GM19099 (cell line): ENCODE results near the gene PDGFD.

Source experiments
- POLR2A ChIP-seq: IDR thresholded peaks from 3 replicates; pipeline ENCODE4 v1.6.1; 2011; ENCODE audit warnings: low read depth; ENCODE audit not compliant: insufficient read length; ENCODE audit errors: extremely low read depth

The PDGFD gene

DNA sequence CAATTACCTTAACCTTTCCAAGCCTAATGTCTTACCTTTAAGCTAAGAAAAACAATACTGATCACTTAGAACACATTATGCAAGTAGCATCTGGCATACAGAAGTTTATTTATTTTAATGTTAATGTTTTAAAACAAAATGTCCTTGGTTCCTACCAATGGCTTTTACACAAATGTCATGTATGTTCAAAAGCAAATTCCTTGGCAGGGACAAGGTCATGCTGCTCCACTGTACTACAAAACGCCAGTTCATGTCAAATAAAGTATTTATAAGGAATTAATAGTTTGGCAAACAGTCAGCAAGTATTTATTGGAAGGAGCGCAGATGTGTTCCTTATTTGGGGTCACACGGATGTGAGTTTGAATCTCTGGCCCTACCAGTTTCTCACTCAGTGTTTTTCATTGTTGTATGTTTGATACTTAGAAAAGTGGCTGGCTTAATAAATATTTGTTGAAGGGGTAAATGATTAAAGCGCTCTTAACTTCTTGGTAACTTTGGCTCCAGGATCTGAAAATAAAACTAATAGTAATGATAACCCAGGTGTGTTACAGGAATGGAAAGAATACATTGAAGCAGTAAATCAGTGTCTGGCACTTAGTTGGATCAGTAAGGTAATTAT is 108.9 kb downstream of the PDGFD start:
- TF ChIP-seq POLR2A: no peak

GRCh38 chr11:104053743-104054478 is 110.0 kb downstream of the PDGFD start:
- TF ChIP-seq POLR2A: no peak

DNA sequence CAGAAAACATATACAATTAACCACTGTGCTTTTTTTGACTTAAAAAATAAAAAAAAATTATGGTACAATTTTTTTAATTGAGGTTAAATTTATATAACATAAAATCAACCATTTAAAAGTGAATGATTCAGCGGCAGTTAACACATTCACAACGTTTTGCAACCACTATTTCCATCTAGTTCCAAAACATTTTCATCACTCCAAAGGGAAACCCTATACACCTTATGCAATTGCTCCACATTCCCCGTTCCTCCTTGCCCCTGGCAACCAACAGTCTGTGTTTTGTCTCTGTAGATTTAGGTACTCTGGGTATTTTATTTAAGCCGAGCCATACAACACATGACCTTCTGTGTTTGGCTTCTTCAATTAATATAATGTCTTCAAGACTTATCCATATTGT is 112.2 kb downstream of the PDGFD start:
- TF ChIP-seq POLR2A: no peak

DNA sequence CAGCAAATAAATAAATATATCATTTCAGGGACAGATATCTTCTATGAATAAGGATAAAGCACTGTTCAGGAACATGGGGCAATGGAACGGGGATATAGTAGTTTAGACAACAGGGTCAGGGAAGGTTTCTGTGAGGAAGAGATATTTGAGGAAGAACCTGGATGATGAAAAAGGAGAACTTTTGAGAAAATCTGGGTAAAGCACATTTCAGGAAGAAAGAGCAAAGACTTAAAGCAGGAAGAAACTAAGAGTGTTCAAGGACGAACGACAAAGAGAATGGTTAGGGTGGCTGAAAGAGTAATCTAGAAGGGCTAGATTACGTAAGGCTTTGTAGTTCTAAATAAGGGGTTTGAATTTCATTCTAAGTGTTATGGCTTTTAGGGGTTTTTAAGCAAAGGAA is 114.8 kb downstream of the PDGFD start:
- no peak for TF ChIP-seq POLR2A

GRCh38 chr11:104046331-104046730 is 117.6 kb downstream of the PDGFD start:
- TF ChIP-seq POLR2A: no peak

DNA sequence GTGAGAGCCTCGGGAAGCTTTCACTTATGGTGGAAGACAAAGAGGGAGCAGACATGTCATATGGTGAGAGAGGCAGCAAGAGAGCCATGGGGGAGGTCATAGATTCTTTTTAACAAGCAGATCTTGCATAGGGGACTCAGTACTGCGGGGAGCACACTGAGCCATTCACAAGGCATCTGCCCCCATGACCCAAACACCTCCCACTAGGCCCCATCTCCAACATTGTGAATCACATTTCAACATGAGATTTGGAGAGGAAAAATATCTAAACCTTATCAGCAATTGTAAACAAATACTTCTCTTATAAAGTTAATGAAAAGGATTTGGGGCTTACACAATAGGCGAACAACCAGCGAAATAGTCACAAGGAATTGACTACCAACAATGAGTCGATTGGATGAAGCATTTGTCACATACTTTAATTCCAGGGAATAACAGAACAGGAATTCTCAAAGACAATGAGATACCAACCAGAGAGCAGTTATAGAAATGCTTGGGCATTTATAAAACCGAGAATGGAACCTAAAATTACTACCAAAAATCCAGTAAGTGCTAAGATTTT is 120.2 kb downstream of the PDGFD start:
- no peak for TF ChIP-seq POLR2A

GRCh38 chr11:104043142-104043541 is 120.8 kb downstream of the PDGFD start:
- TF ChIP-seq POLR2A: no peak

- TF ChIP-seq POLR2A: no peak
Measured at GRCh38 chr11:104041792-104042191, 122.2 kb downstream of the PDGFD start.

DNA sequence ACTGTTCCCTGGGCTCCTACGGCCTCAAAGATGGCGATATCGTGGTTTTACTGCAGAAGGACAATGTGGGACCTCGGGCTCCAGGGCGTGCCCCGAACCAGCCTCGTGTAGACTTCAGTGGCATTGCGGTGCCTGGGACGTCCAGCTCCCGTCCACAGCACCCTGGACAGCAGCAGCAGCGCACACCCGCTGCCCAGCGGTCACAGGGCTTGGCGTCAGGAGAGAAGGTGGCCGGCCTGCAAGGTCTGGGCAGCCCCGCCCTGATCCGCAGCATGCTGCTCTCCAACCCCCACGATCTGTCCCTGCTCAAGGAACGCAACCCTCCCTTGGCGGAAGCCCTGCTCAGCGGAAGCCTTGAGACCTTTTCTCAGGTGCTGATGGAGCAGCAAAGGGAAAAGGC is 127.0 kb downstream of the PDGFD start:
- TF ChIP-seq POLR2A: no peak

- TF ChIP-seq POLR2A: no peak
Measured at GRCh38 chr11:104036588-104036987, 127.4 kb downstream of the PDGFD start, which contains the start of gene DDI1. TSS of gene DDI1 (plus strand) at chr11:104036640. CDS start at chr11:104036823, 183 bp downstream.

GRCh38 chr11:104033561-104033960 is 130.4 kb downstream of the PDGFD start:
- no peak for TF ChIP-seq POLR2A

- no peak for TF ChIP-seq POLR2A
Measured at GRCh38 chr11:104033134-104033533, 130.8 kb downstream of the PDGFD start.

DNA sequence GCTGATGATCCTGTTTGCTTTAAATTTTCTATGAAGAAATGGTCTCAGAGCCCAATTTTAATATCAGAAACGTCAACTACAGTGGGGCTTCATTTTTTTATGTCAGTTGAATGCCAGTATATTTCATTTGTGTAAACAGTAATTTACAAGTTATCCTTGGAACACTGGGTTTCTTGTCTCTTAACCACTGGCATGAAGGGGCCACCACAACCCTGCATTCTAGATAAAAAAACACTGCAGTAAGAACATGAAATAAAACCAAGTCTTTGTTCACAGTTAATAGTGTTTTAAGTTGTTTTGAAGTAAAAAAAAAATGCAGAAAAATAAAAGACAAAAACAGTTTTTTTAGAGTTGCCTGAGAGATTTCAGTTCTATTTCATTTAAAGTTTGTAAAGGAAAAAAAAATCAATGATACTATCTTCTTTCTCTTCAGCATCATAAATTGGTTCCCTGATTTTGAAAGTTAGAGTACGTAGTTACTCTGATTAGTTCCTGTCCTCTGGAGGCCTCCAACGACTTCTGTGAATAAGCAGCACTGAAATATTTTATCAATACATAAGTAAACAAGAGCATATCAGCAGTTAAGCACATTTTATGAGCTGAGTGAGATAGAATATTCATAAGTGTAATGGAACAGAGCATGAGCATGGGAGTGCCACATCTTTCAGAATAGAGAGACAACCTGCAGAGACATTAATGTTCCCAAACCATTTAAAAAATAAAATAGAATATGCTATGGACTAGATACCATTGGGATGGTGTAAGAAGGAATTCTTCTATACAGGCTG is 135.3 kb downstream of the PDGFD start:
- TF ChIP-seq POLR2A: no peak

GRCh38 chr11:104024572-104024971 is 139.4 kb downstream of the PDGFD start:
- TF ChIP-seq POLR2A: no peak

GRCh38 chr11:104015649-104016415 is 148.1 kb downstream of the PDGFD start:
- no peak for TF ChIP-seq POLR2A
